Epidermal melanocyte (primary cell): Measurements from ENCODE around the gene OR4N5.

Experiments used
- DNase-seq: peaks from one replicate; pipeline ENCODE4 v3.0.0; 2011; ENCODE audit warnings: low spot score; ENCODE audit not compliant: insufficient read length

Gene OR4N5

GRCh38 chr14:20194101-20194500 is 55.5 kb downstream of the OR4N5 start:
- no peak for DNase-seq
